HL-60 (cell line): ENCODE results near the gene TUBGCP3.

ENCODE experiments used
- GABPA ChIP-seq: IDR thresholded peaks from 2 replicates; pipeline ENCODE4 v1.6.1; 2012; ENCODE audit warnings: low read depth
- POLR2AphosphoS5 ChIP-seq: IDR thresholded peaks from 2 replicates; pipeline ENCODE4 v1.6.1; 2012; ENCODE audit warnings: low read depth
- SPI1 ChIP-seq: IDR thresholded peaks from 2 replicates; pipeline ENCODE4 v1.6.1; 2012; ENCODE audit warnings: low read depth, mild to moderate bottlenecking, borderline replicate concordance
- TF ChIP-seq, protein P1 (sequence below): IDR thresholded peaks from one replicate; pipeline ENCODE4 v1.5.1; 2011; ENCODE audit warnings: low read length, control low read depth, inconsistent platforms; ENCODE audit not compliant: insufficient read depth
- TF ChIP-seq, protein P2 (sequence below): IDR thresholded peaks from 2 replicates; pipeline ENCODE4 v1.6.1; 2012; ENCODE audit warnings: low read depth; ENCODE audit not compliant: insufficient replicate concordance

DNA sequence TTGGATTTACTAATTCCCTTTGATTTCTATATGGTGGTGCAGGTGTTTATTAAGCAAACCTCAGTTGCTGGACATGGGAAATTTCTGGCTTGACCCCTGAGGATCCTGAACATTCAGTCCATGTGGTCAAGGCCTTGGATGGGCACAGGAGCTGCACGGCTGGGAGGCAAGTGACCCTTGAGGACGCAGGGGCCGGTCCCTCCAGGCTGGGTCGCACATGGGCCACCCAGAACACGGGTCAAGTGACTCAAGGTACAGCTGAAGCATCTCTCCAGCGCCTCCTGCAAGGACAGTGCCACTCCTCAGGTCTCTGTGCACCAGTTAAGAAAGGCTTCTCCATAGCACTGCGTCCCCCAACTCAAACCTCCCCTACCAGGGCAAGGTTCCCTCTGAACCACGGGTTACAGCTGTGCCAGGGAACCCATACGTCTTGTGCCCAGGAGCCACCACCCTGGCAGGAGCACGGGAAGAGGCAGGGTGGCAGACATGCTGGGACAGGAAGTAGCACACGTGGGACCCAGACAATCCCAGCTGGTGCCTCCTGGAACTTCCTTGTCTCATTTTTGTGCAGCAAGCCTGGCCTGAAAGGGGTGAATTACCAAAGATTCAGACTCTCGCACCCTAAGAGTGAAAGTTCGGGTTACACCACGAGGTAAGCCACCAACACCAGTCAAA is 118.7 kb downstream of the TUBGCP3 start:
- TF ChIP-seq, protein P1, sequence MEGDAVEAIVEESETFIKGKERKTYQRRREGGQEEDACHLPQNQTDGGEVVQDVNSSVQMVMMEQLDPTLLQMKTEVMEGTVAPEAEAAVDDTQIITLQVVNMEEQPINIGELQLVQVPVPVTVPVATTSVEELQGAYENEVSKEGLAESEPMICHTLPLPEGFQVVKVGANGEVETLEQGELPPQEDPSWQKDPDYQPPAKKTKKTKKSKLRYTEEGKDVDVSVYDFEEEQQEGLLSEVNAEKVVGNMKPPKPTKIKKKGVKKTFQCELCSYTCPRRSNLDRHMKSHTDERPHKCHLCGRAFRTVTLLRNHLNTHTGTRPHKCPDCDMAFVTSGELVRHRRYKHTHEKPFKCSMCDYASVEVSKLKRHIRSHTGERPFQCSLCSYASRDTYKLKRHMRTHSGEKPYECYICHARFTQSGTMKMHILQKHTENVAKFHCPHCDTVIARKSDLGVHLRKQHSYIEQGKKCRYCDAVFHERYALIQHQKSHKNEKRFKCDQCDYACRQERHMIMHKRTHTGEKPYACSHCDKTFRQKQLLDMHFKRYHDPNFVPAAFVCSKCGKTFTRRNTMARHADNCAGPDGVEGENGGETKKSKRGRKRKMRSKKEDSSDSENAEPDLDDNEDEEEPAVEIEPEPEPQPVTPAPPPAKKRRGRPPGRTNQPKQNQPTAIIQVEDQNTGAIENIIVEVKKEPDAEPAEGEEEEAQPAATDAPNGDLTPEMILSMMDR, result no peak
- TF ChIP-seq, protein P2, sequence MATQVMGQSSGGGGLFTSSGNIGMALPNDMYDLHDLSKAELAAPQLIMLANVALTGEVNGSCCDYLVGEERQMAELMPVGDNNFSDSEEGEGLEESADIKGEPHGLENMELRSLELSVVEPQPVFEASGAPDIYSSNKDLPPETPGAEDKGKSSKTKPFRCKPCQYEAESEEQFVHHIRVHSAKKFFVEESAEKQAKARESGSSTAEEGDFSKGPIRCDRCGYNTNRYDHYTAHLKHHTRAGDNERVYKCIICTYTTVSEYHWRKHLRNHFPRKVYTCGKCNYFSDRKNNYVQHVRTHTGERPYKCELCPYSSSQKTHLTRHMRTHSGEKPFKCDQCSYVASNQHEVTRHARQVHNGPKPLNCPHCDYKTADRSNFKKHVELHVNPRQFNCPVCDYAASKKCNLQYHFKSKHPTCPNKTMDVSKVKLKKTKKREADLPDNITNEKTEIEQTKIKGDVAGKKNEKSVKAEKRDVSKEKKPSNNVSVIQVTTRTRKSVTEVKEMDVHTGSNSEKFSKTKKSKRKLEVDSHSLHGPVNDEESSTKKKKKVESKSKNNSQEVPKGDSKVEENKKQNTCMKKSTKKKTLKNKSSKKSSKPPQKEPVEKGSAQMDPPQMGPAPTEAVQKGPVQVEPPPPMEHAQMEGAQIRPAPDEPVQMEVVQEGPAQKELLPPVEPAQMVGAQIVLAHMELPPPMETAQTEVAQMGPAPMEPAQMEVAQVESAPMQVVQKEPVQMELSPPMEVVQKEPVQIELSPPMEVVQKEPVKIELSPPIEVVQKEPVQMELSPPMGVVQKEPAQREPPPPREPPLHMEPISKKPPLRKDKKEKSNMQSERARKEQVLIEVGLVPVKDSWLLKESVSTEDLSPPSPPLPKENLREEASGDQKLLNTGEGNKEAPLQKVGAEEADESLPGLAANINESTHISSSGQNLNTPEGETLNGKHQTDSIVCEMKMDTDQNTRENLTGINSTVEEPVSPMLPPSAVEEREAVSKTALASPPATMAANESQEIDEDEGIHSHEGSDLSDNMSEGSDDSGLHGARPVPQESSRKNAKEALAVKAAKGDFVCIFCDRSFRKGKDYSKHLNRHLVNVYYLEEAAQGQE, result no peak
- TF ChIP-seq POLR2AphosphoS5 (no peak), GABPA (no peak), SPI1 (no peak)
